Natural killer cell (primary cell): ENCODE results near the gene PPP2R2C. TPM values are rescaled to one million over a fixed set of nuclear protein-coding genes. Genes with fewer than 3 reads are reported as not detected.

Experiments
- ATAC-seq, 3 donors: fragments of 150-1000 bp in 2 of 3; fragments of 200-7000 bp in 1 of 3; cut with Tn5 transposase; 1 replicate in 1 of 3; 2 replicates in 2 of 3; pipeline ENCODE4 v1.10.0; 2021; ENCODE audit warnings: mild to moderate bottlenecking in 2 of 3, moderate library complexity in 2 of 3
- DNase-seq, 2 donors: peaks; one replicate each; pipeline versions ENCODE4 v3.0.0 to v3.0.0-alpha.2; 2013 to 2021; ENCODE audit warnings: mixed read lengths in 1 of 2
- H3K27ac ChIP-seq: one replicate; pipeline ENCODE4 v1.5.1; 2013; ENCODE audit warnings: mild to moderate bottlenecking, low read length
- H3K27me3 ChIP-seq: one replicate; pipeline ENCODE4 v1.6.1; 2013; ENCODE audit warnings: low read length; ENCODE audit not compliant: control insufficient read depth, insufficient read depth
- H3K36me3 ChIP-seq: one replicate; pipeline ENCODE4 v1.6.1; 2013; ENCODE audit warnings: low read length; ENCODE audit not compliant: control insufficient read depth, insufficient read depth
- H3K4me1 ChIP-seq: one replicate; pipeline ENCODE4 v1.6.1; 2013; ENCODE audit warnings: low read length; ENCODE audit not compliant: control insufficient read depth, insufficient read depth
- H3K4me3 ChIP-seq: one replicate; pipeline ENCODE4 v1.5.1; 2013; ENCODE audit warnings: low read length
- H3K9me3 ChIP-seq: one replicate; pipeline ENCODE4 v1.6.1; 2013; ENCODE audit warnings: low read length; ENCODE audit not compliant: control insufficient read depth, insufficient read depth
- H3K27ac Mint-ChIP-seq, 2 donors: one replicate each; pipeline ENCODE4 v1.8.0; 2022; ENCODE audit warnings: mild to moderate bottlenecking in 2 of 2, mixed read lengths in 2 of 2, moderate library complexity in 1 of 2
- H3K27me3 Mint-ChIP-seq, 2 donors: one replicate each; pipeline ENCODE4 v1.8.0; 2022; ENCODE audit warnings: low read depth in 2 of 2, mixed read lengths in 2 of 2
- H3K36me3 Mint-ChIP-seq: one replicate; pipeline ENCODE4 v1.8.0; 2022; ENCODE audit warnings: mixed read lengths
- H3K4me1 Mint-ChIP-seq, 2 donors: one replicate each; pipeline ENCODE4 v1.8.0; 2022; ENCODE audit warnings: mixed read lengths in 2 of 2
- H3K4me3 Mint-ChIP-seq: one replicate; pipeline ENCODE4 v1.8.0; 2022; ENCODE audit warnings: mild to moderate bottlenecking, moderate library complexity, mixed read lengths
- H3K9me3 Mint-ChIP-seq, 2 donors: one replicate each; pipeline ENCODE4 v1.8.0; 2022; ENCODE audit warnings: mixed read lengths in 2 of 2
- CTCF ChIP-seq: fragments of 200-600 bp; IDR thresholded peaks from one replicate; pipeline ENCODE4 v1.8.0; 2022; ENCODE audit warnings: antibody characterized with exemption
- WGBS: methylation state at CpG from one replicate; pipeline ENCODE4 v1.1.7; 2013; ENCODE audit warnings: missing lambda C conversion rate; ENCODE audit not compliant: insufficient coverage; 5-methylcytosine and 5-hydroxymethylcytosine counted together
- intact Hi-C: fragments of 100-400 bp; cut with micrococcal nuclease; formaldehyde crosslinking; loops from one replicate; pipeline ENCODE4 v1.14.2; 2022
- total RNA-seq, 4 donors: library from RNA; stranded (reverse); fragments of 120-200 nt in 1 of 4; gene quantifications; one replicate each; pipeline versions ENCODE4 v1.2.3 to v1.2.4, GENCODE V29; 2013 to 2022

PPP2R2C gene
- total RNA-seq, 3 donors from 2014 or later (not counting 1 experiment from before 2014, with no cell fraction given) = not detected

GRCh38 chr4:6396696-6397236, 75.6 kb downstream of the PPP2R2C start:
- peaks cover 23 to 34% of the 10 kb centered on the region in 2 donors for H3K27me3 Mint-ChIP-seq

GRCh38 chr4:6395466-6396228, 76.8 kb downstream of the PPP2R2C start:
- no peak overlapping the region for H3K4me3 ChIP-seq
- no peaks in the 10 kb centered on the region for H3K36me3 Mint-ChIP-seq
- intact Hi-C loops = no loop called here
- H3K36me3 ChIP-seq = no peaks in the 10 kb centered on the region
- no peak for TF ChIP-seq CTCF
- H3K4me3 Mint-ChIP-seq = no peak overlapping the region
- WGBS = 48% methylated on average over 15 of the region's 17 CpGs
- no peaks in the 10 kb centered on the region for H3K4me1 ChIP-seq
- H3K27me3 Mint-ChIP-seq = peaks cover 22 to 24% of the 10 kb centered on the region in 2 donors
- ATAC-seq = no peak
- no peaks in the 10 kb centered on the region for H3K4me1 Mint-ChIP-seq
- no peaks in the 10 kb centered on the region for H3K27me3 ChIP-seq
- no peak overlapping the region for H3K27ac Mint-ChIP-seq
- H3K9me3 ChIP-seq = no peaks in the 10 kb centered on the region
- DNase-seq = no peak
- no peak overlapping the region for H3K27ac ChIP-seq
- no peaks in the 10 kb centered on the region for H3K9me3 Mint-ChIP-seq

More at GRCh38 chr4:6396696-6397236, 75.6 kb downstream of the PPP2R2C start:
- 83% methylated on average over 12 of the region's 12 CpGs for WGBS
- DNase-seq (no peak), ATAC-seq (no peak)
- Histone ChIP-seq H3K27ac (no peak overlapping the region), H3K4me1 (no peaks in the 10 kb centered on the region), H3K9me3 (no peaks in the 10 kb centered on the region), H3K4me3 (no peak overlapping the region), H3K36me3 (no peaks in the 10 kb centered on the region), H3K27me3 (no peaks in the 10 kb centered on the region)
- H3K4me1 Mint-ChIP-seq = no peaks in the 10 kb centered on the region
- intact Hi-C loops = no loop called here
- no peaks in the 10 kb centered on the region for H3K9me3 Mint-ChIP-seq
- no peaks in the 10 kb centered on the region for H3K36me3 Mint-ChIP-seq
- no peak for TF ChIP-seq CTCF
- no peak overlapping the region for H3K4me3 Mint-ChIP-seq
- H3K27ac Mint-ChIP-seq = no peak overlapping the region

GRCh38 chr4:6394671-6395081, 77.7 kb downstream of the PPP2R2C start:
- no peak overlapping the region for H3K27ac ChIP-seq
- Mint-ChIP-seq H3K27me3 (peaks cover 15 to 17% of the 10 kb centered on the region in 2 donors), H3K36me3 (no peaks in the 10 kb centered on the region), H3K9me3 (no peaks in the 10 kb centered on the region), H3K4me3 (no peak overlapping the region), H3K27ac (no peak overlapping the region), H3K4me1 (no peaks in the 10 kb centered on the region)
- no peak overlapping the region for H3K4me3 ChIP-seq
- WGBS = 88% methylated on average over 11 of the region's 11 CpGs
- ATAC-seq (no peak), DNase-seq (no peak)
- no peaks in the 10 kb centered on the region for H3K27me3 ChIP-seq
- TF ChIP-seq CTCF = no peak
- no peaks in the 10 kb centered on the region for H3K9me3 ChIP-seq
- no peaks in the 10 kb centered on the region for H3K36me3 ChIP-seq
- intact Hi-C loops = no loop called here
- no peaks in the 10 kb centered on the region for H3K4me1 ChIP-seq
